GM23338 (cell line): ENCODE measurements around the gene MTFR1L. TPM values are rescaled to one million over a fixed set of nuclear protein-coding genes. Genes with fewer than 3 reads are reported as not detected.

Experiments
- ATAC-seq: fragments of 200-7000 bp; cut with Tn5 transposase; 3 replicates; pipeline ENCODE4 v1.9.1; 2020
- DNase-seq: peaks from one replicate; pipeline ENCODE4 v3.0.0-alpha.2; 2015; ENCODE audit warnings: low spot score
- H2AFZ ChIP-seq: fragments of 200-600 bp; sonication (generic); 2 replicates; pipeline ENCODE4 v1.8.0; 2016; ENCODE audit warnings: antibody characterized with exemption, mild to moderate bottlenecking, moderate library complexity
- H3F3A ChIP-seq: fragments of 200-600 bp; sonication (generic); replicated peaks from 2 replicates; pipeline ENCODE4 v1.8.0; 2017; ENCODE audit warnings: antibody characterized with exemption, mixed run types, low read depth
- H3K27ac ChIP-seq: fragments of 200-600 bp; sonication (generic); 2 replicates; pipeline ENCODE4 v1.6.1; 2016; ENCODE audit warnings: low read depth
- H3K27me3 ChIP-seq: fragments of 200-600 bp; sonication (generic); 2 replicates; pipeline ENCODE4 v1.8.0; 2016; ENCODE audit warnings: mild to moderate bottlenecking, mixed run types, moderate library complexity; ENCODE audit not compliant: insufficient read depth
- H3K36me3 ChIP-seq: fragments of 200-600 bp; sonication (generic); 2 replicates; pipeline ENCODE4 v1.8.0; 2016; ENCODE audit warnings: mild to moderate bottlenecking; ENCODE audit not compliant: insufficient read depth
- H3K4me1 ChIP-seq: fragments of 200-600 bp; sonication (generic); 2 replicates; pipeline ENCODE4 v1.8.0; 2016; ENCODE audit warnings: mild to moderate bottlenecking, moderate library complexity; ENCODE audit not compliant: insufficient read depth
- H3K4me2 ChIP-seq: fragments of 200-600 bp; sonication (generic); 2 replicates; pipeline ENCODE4 v1.7.1; 2017; ENCODE audit warnings: mixed run types
- H3K4me3 ChIP-seq: fragments of 200-600 bp; sonication (generic); 2 replicates; pipeline ENCODE4 v1.6.1; 2016; ENCODE audit warnings: mixed run types
- H3K79me2 ChIP-seq: fragments of 200-600 bp; sonication (generic); replicated peaks from 2 replicates; pipeline ENCODE4 v1.8.0; 2017; ENCODE audit warnings: mild to moderate bottlenecking; ENCODE audit not compliant: insufficient read depth
- H3K9me2 ChIP-seq: fragments of 200-600 bp; sonication (generic); 2 replicates; pipeline ENCODE4 v1.8.0; 2017; ENCODE audit not compliant: insufficient read depth
- H4K20me1 ChIP-seq: fragments of 200-600 bp; sonication (generic); replicated peaks from 2 replicates; pipeline ENCODE4 v1.8.0; 2017; ENCODE audit warnings: mild to moderate bottlenecking; ENCODE audit not compliant: insufficient read depth
- H3K27ac Mint-ChIP-seq: 2 replicates; pipeline ENCODE4 v1.8.0; 2020; ENCODE audit warnings: inconsistent platforms, mild to moderate bottlenecking, moderate library complexity, mixed read lengths
- H3K27me3 Mint-ChIP-seq: 3 replicates; pipeline ENCODE4 v1.8.0; 2022; ENCODE audit warnings: low read depth, mild to moderate bottlenecking, moderate library complexity, mixed read lengths, inconsistent platforms; ENCODE audit not compliant: insufficient read depth, poor library complexity
- H3K36me3 Mint-ChIP-seq: 3 replicates; pipeline ENCODE4 v1.8.0; 2021; ENCODE audit warnings: low read depth, mild to moderate bottlenecking, inconsistent platforms, moderate library complexity, mixed read lengths
- H3K4me1 Mint-ChIP-seq: 3 replicates; pipeline ENCODE4 v1.8.0; 2020; ENCODE audit warnings: mild to moderate bottlenecking, inconsistent platforms, mixed read lengths
- H3K4me3 Mint-ChIP-seq: 3 replicates; pipeline ENCODE4 v1.8.0; 2021; ENCODE audit warnings: moderate library complexity, mild to moderate bottlenecking, inconsistent platforms, mixed read lengths
- H3K9me3 Mint-ChIP-seq: 3 replicates; pipeline ENCODE4 v1.8.0; 2020; ENCODE audit warnings: moderate library complexity, mild to moderate bottlenecking, inconsistent platforms, mixed read lengths
- CREB1 ChIP-seq: fragments of 250-450 bp; sonication (Bioruptor Pico); IDR thresholded peaks from 2 replicates; pipeline ENCODE4 v1.5.0; 2020; ENCODE audit warnings: low read depth, mild to moderate bottlenecking, moderate library complexity
- CTCF ChIP-seq, 2 experiments: fragments of 200-600 bp in 1 of 2; sonication (generic) in 1 of 2; conservative IDR thresholded peaks; 2 replicates each; pipeline versions ENCODE4 v1.5.1 to v1.6.1; 2016 to 2017; ENCODE audit warnings: antibody characterized with exemption in 2 of 2, low read depth in 2 of 2, mild to moderate bottlenecking in 2 of 2, moderate library complexity in 1 of 2
- ETS1 ChIP-seq: IDR thresholded peaks from 2 replicates; pipeline ENCODE4 v1.6.1; 2016; ENCODE audit warnings: antibody characterized with exemption
- EZH2 ChIP-seq: fragments of 200-600 bp; sonication (generic); IDR thresholded peaks from one replicate; pipeline ENCODE4 v1.8.0; 2017; ENCODE audit warnings: antibody characterized with exemption, mild to moderate bottlenecking, low read depth; ENCODE audit not compliant: unreplicated experiment
- EZH2phosphoT487 ChIP-seq: fragments of 200-600 bp; sonication (generic); IDR thresholded peaks from one replicate; pipeline ENCODE4 v1.8.1; 2018; ENCODE audit warnings: antibody characterized with exemption; ENCODE audit not compliant: unreplicated experiment
- JUNB ChIP-seq: IDR thresholded peaks from one replicate; pipeline ENCODE4 v1.6.1; 2016; ENCODE audit warnings: antibody characterized with exemption; ENCODE audit not compliant: unreplicated experiment
- NANOG ChIP-seq: IDR thresholded peaks from 2 replicates; pipeline ENCODE4 v1.6.1; 2016; ENCODE audit warnings: antibody characterized with exemption, borderline replicate concordance
- POLR2AphosphoS5 ChIP-seq: IDR thresholded peaks from 2 replicates; pipeline ENCODE4 v1.6.1; 2016; ENCODE audit warnings: antibody characterized with exemption, low read depth
- REST ChIP-seq: IDR thresholded peaks from one replicate; pipeline ENCODE4 v1.6.1; 2018; ENCODE audit warnings: antibody characterized with exemption; ENCODE audit not compliant: unreplicated experiment
- STAT1 ChIP-seq: IDR thresholded peaks from one replicate; pipeline ENCODE4 v1.6.1; 2016; ENCODE audit warnings: antibody characterized with exemption; ENCODE audit not compliant: unreplicated experiment
- ZNF114 ChIP-seq: fragments of 250-450 bp; sonication (Bioruptor Pico); IDR thresholded peaks from 2 replicates; pipeline ENCODE4 v1.5.0; 2020; ENCODE audit warnings: mild to moderate bottlenecking, moderate library complexity
- ZNF331 ChIP-seq: fragments of 250-450 bp; sonication (Bioruptor Pico); IDR thresholded peaks from 2 replicates; pipeline ENCODE4 v1.5.0; 2020; ENCODE audit warnings: low read depth, mild to moderate bottlenecking, moderate library complexity
- ZNF462 ChIP-seq: fragments of 250-450 bp; sonication (Bioruptor Pico); IDR thresholded peaks from 2 replicates; pipeline ENCODE4 v1.5.0; 2020; ENCODE audit warnings: mild to moderate bottlenecking, moderate library complexity
- polyA plus RNA-seq: library from polyadenylated mRNA; unstranded; fragments of >200 nt; fragmentation: Nextera tagmentation; extraction: Ambion mirVana; gene quantifications from 2 replicates; pipeline ENCODE4 v1.2.1, GENCODE V29; 2016
- total RNA-seq: library from RNA; depleted of rRNA; stranded (reverse); fragments of >200 nt; shearing (Covaris generic); gene quantifications from 2 replicates; pipeline ENCODE4 v1.2.3, GENCODE V29; 2014

Gene MTFR1L
- total and polyA plus RNA-seq, 2 experiments from 2014 or later = 14.8 to 22.7 TPM

- 0 out of 2 replicates have a peak, but pooled peaks cover 9% of the 10 kb centered on the region for H3K79me2 ChIP-seq
- H3K4me3 ChIP-seq = no peak overlapping the region
- no peak for TF ChIP-seq ZNF114 (CRISPR knock-in tag)
- no peak for TF ChIP-seq CTCF (conservative IDR thresholded peaks at IDR 0.05; ENCODE audit: low read depth in 2 of 2)
- TF ChIP-seq CREB1 = no peak
- no peak for TF ChIP-seq JUNB
- TF ChIP-seq ZNF331 = no peak
- no peak for TF ChIP-seq NANOG
- TF ChIP-seq POLR2AphosphoS5 = no peak
- TF ChIP-seq ETS1 = no peak
- no peak for TF ChIP-seq STAT1
- TF ChIP-seq EZH2phosphoT487 = no peak
- TF ChIP-seq EZH2 = no peak
- TF ChIP-seq REST = no peak
- TF ChIP-seq ZNF462 (CRISPR knock-in tag) = no peak
- DNase-seq = no peak
- peaks cover 4% of the 10 kb centered on the region; the same call in 1 of the 2 replicates for H3F3A ChIP-seq
- H3K27ac ChIP-seq = no peak overlapping the region
- peaks cover 17% of the 10 kb centered on the region for H4K20me1 ChIP-seq
- ATAC-seq = no peak
- H3K9me3 Mint-ChIP-seq = no peaks in the 10 kb centered on the region
- no peaks in the 10 kb centered on the region for H3K27me3 Mint-ChIP-seq
- H3K4me3 Mint-ChIP-seq = no peak overlapping the region
- H3K4me2 ChIP-seq = no peak overlapping the region
- H3K36me3 Mint-ChIP-seq = peaks cover 57% of the 10 kb centered on the region
- peaks cover 51% of the 10 kb centered on the region for H3K36me3 ChIP-seq
- H2AFZ ChIP-seq = no peak overlapping the region
- H3K27me3 ChIP-seq = no peaks in the 10 kb centered on the region
- H3K4me1 ChIP-seq = no peaks in the 10 kb centered on the region
- no peaks in the 10 kb centered on the region for H3K4me1 Mint-ChIP-seq
- H3K9me2 ChIP-seq = no peaks in the 10 kb centered on the region
- no peak overlapping the region for H3K27ac Mint-ChIP-seq
Measured at GRCh38 chr1:25829046-25829445, 9.3 kb downstream of the MTFR1L start.
